Epithelial cell of esophagus (primary cell): Measurements from ENCODE around the gene ZCCHC7.
"Not testable (repeated sequence)": the region's sequence is repeated elsewhere in the genome, so short reads cannot be mapped to it uniquely, and the experiment has no call there.

Experiments
- DNase-seq: peaks from one replicate; pipeline ENCODE4 v3.0.0; 2010; ENCODE audit warnings: low read depth
- H3K4me3 ChIP-seq: 2 replicates; pipeline ENCODE4 v1.5.1; 2011; ENCODE audit warnings: mild to moderate bottlenecking, low read length, control low read depth
- TF ChIP-seq, protein P1 (sequence below): IDR thresholded peaks from 2 replicates; pipeline ENCODE4 v1.5.1; 2011; ENCODE audit warnings: low read depth, mild to moderate bottlenecking, low read length, control low read depth, inconsistent platforms; ENCODE audit not compliant: insufficient read depth; ENCODE audit errors: missing control alignments

The ZCCHC7 gene

DNA sequence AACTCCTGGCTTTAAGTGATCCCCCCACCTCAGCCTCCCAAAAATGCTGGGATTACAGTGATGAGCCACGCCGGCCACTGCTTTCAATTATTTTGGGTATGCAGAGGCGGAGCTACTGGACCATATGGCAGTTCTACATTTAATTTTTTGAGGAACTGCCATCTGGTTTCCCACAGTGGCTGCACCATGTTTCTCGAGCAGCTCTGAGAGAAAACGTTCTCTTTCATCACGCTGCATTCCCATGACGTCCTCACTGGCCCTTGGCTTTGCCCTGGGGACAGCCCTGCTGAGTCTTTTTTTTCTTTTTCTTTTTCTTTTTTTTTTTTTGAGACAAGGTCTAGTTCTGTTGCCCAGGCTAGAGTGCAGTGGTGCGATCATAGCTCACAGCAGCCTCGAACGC is 266.6 kb downstream of the ZCCHC7 start:
- TF ChIP-seq, protein P1, sequence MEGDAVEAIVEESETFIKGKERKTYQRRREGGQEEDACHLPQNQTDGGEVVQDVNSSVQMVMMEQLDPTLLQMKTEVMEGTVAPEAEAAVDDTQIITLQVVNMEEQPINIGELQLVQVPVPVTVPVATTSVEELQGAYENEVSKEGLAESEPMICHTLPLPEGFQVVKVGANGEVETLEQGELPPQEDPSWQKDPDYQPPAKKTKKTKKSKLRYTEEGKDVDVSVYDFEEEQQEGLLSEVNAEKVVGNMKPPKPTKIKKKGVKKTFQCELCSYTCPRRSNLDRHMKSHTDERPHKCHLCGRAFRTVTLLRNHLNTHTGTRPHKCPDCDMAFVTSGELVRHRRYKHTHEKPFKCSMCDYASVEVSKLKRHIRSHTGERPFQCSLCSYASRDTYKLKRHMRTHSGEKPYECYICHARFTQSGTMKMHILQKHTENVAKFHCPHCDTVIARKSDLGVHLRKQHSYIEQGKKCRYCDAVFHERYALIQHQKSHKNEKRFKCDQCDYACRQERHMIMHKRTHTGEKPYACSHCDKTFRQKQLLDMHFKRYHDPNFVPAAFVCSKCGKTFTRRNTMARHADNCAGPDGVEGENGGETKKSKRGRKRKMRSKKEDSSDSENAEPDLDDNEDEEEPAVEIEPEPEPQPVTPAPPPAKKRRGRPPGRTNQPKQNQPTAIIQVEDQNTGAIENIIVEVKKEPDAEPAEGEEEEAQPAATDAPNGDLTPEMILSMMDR, result no peak
- no peak for DNase-seq
- H3K4me3 ChIP-seq, result no peak overlapping the region

DNA sequence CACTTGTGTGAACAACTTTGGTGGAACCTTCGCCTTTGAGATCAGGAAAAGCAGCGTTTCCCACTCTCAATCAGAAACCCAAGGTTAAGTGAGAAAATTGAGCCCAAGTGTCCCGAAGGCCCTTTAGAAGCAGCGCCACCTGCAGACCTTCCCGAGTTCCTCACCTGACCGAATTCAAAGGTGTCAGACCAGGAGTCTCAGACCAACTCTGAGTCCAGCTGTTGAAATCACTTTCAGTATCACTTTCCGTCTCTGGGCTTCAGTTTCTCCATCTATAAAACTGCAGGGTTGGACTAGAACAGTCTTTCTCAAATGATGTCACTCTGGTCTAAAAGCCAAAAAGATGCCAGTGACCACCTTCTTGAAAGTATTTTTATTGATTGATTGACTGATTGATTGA is 270.4 kb downstream of the ZCCHC7 start:
- peak; percentile 45 for DNase-seq
- TF ChIP-seq, protein P1, result peak; percentile 54

DNA sequence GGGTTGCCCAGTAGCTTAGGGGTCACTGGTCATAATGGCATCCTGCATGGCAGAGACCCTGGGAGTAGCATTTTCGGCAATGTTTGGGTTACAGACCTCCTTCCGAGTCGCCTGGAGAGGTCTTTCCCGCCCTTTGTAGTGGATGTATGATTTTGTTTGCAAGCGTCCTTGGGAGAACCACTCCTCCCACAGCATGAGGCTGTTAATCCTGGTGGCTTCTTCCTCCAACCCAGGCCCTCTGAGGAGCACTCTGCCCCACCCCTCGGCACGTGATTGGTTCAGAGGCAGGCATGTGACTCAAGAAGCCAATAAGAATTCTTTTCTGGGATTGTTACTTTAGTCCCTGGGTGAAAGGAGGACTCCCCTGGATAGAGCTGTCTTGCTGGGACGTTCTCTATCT is 271.9 kb downstream of the ZCCHC7 start:
- no peak overlapping the region for H3K4me3 ChIP-seq
- TF ChIP-seq, protein P1, result no peak
- DNase-seq, result no peak

More for the DNA sequence above, 270.4 kb downstream of the ZCCHC7 start:
- H3K4me3 ChIP-seq, result no peak overlapping the region

DNA sequence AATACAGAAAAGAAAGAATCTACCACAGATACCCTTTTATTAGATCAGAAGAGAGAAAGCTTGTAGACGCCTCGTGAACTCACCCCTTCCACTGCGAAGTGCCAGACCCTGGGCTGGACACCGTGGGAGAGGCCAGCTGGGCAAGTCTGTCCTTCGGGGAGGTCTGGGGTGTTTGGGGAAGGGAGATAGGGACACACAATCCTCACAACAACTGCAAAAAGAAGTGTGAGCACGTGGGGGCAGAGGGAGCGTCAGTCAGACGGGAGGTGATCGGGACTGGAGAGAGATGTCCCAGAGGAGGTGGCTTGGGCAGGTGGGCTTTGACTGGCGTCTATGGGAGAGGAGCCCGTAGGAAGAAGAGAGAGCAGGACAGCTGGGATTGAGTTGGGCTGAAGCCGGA is 274.9 kb downstream of the ZCCHC7 start:
- H3K4me3 ChIP-seq, result no peak overlapping the region

DNA sequence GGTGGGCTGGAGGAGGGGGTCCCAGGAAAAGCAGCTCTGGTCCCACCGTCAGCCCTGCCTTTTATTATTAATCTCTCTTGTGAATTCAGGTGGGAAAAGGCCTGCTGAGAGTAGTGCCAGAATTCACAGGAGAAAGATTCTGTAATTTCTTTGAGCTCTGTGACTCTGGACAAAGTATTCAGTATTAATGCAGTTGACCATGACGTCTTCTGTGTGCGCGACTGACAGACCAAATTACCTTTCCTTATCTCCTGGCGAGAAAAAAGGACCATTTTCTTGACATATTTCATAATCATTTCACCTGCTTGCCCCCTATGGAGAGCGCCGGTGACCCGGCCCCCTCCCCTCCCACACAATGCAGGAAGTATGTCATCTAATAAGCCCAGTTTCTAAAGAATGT is 275.3 kb downstream of the ZCCHC7 start:
- H3K4me3 ChIP-seq, result no peak overlapping the region
- TF ChIP-seq, protein P1, result no peak
- DNase-seq, result no peak

More for the DNA sequence above, 274.9 kb downstream of the ZCCHC7 start:
- TF ChIP-seq, protein P1, result no peak
- DNase-seq, result no peak

DNA sequence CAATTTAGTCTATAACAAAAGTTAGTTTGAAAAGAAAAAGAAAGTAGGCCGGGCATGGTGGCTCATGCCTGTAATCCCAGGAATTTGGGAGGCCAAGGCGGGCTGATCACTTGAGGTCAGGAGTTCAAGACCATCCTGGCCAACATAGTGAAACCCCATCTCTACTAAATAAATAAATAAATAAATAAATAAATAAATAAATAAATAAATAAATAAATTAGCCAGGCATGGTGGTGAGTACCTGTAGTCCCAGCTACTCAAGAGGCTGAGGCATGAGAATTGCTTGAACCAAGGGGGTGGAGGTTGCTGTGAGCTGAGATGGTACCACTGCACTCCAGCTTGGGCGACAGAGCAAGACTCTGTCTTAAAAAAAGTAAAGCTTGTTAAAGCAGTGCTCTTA is 277.6 kb downstream of the ZCCHC7 start:
- not testable (repeated sequence) for DNase-seq, H3K4me3 ChIP-seq

DNA sequence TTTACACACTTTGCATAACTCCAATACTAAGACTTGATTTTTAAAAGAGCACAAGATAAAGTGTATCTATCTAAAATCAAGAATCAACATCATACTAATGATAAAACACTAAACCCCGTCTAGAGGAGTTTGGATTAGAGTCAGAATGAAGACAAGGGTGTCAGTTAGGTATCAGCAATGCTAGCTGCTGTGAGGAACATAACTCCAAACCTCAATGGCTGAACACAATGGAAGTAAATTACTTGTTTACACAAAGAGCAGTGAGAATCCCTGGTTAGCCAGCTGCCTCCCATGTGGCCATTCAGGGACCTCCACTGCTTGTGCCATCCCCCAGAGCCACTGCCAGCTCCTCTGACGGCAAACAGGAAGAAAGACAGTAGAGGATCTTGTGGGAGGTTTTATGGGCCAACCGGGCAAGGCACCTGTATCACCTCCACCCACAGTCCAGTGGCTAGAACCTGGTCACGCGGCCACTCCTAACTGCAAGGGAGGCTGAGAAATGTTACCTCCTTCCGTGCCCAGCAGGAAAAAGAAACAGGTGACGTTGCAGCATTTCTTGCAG is 278.2 kb downstream of the ZCCHC7 start:
- no peak overlapping the region for H3K4me3 ChIP-seq
- TF ChIP-seq, protein P1, result no peak
- DNase-seq, result no peak
